Activated CD8-positive, alpha-beta T cell treated with anti-CD3 and anti-CD28 coated beads, Interleukin-2, amount 10 ng/mL, durations not matched to agents 7 days and 5 days (primary cell): ENCODE measurements around the gene GK. TPM values are rescaled to one million over a fixed set of nuclear protein-coding genes. Genes with fewer than 3 reads are reported as not detected.
A peak's percentile ranks its signal among the peaks of the same experiment; 100 is the strongest.
"Not testable (repeated sequence)": the region's sequence is repeated elsewhere in the genome, so short reads cannot be mapped to it uniquely, and the experiment has no call there.

ENCODE experiments used
- ATAC-seq: fragments of 150-1000 bp; cut with Tn5 transposase; one replicate; pipeline ENCODE4 v1.10.0; 2021; ENCODE audit warnings: moderate library complexity
- CTCF ChIA-PET: fragments of 350-600 bp; sonication (Branson Sonifier 250); formaldehyde crosslinking; loops from one replicate; lab custom pipeline; 2021; ENCODE audit warnings: antibody characterized with exemption; lab: Charles Lee
- POLR2A ChIA-PET: fragments of 350-600 bp; sonication (Branson Sonifier 250); formaldehyde crosslinking; loops from one replicate; lab custom pipeline; 2021; ENCODE audit warnings: antibody characterized with exemption; lab: Charles Lee
- DNase-seq: peaks from one replicate; pipeline ENCODE4 v3.0.0-alpha.2; 2020
- H3K27ac Mint-ChIP-seq: one replicate; pipeline ENCODE4 v1.8.0; 2021; ENCODE audit warnings: mild to moderate bottlenecking, mixed read lengths
- H3K27me3 Mint-ChIP-seq: one replicate; pipeline ENCODE4 v1.8.0; 2021; ENCODE audit warnings: low read depth, mixed read lengths
- H3K36me3 Mint-ChIP-seq: one replicate; pipeline ENCODE4 v1.8.0; 2021; ENCODE audit warnings: low read depth, mixed read lengths
- H3K4me1 Mint-ChIP-seq: one replicate; pipeline ENCODE4 v1.8.0; 2021; ENCODE audit warnings: low read depth, mixed read lengths
- H3K4me3 Mint-ChIP-seq: one replicate; pipeline ENCODE4 v1.8.0; 2021; ENCODE audit warnings: mild to moderate bottlenecking, mixed read lengths
- H3K9me3 Mint-ChIP-seq: one replicate; pipeline ENCODE4 v1.8.0; 2022; ENCODE audit warnings: mixed read lengths; ENCODE audit not compliant: insufficient read depth
- total RNA-seq, 2 experiments: library from RNA; stranded (reverse); gene quantifications; one replicate each; pipeline ENCODE4 v1.2.3, GENCODE V29; 2021

Gene GK
- total RNA-seq, 2 experiments from 2014 or later = 10.7 to 12.0 TPM

- CTCF ChIA-PET = interaction anchor here (1.0 kb wide), 1 partner anchor 8 kb away, joined by 5 read pairs; no protein-coding TSS in a partner anchor
- peaks cover 25% of the 10 kb centered on the region for H3K36me3 Mint-ChIP-seq
- H3K9me3 Mint-ChIP-seq = no peaks in the 10 kb centered on the region
- POLR2A ChIA-PET = interaction anchor here (1.1 kb wide), 1 partner anchor 60 kb away, joined by 4 read pairs; no protein-coding TSS in a partner anchor
- ATAC-seq = no peak
- H3K27ac Mint-ChIP-seq = peak overlapping the region; percentile 70
- H3K4me1 Mint-ChIP-seq = peaks cover 53% of the 10 kb centered on the region
- H3K4me3 Mint-ChIP-seq = no peak overlapping the region
- no peaks in the 10 kb centered on the region for H3K27me3 Mint-ChIP-seq
- no peak for DNase-seq
Measured at GRCh38 chrX:30714138-30714537, 60.9 kb downstream of the GK start.

- H3K4me1 Mint-ChIP-seq = peaks cover 47% of the 10 kb centered on the region
- no peak overlapping the region for H3K27ac Mint-ChIP-seq
- no peak for DNase-seq
- CTCF ChIA-PET = interaction anchor here (3.1 kb wide), 1 partner anchor 20 kb away, joined by 11 read pairs; no protein-coding TSS in a partner anchor
- no peak for ATAC-seq
- H3K36me3 Mint-ChIP-seq = peaks cover 25% of the 10 kb centered on the region
- H3K27me3 Mint-ChIP-seq = no peaks in the 10 kb centered on the region
- no peaks in the 10 kb centered on the region for H3K9me3 Mint-ChIP-seq
- no peak overlapping the region for H3K4me3 Mint-ChIP-seq
- POLR2A ChIA-PET = no interaction called here
Measured at GRCh38 chrX:30715976-30716375, 62.8 kb downstream of the GK start.

- Mint-ChIP-seq H3K27ac (no peak overlapping the region), H3K4me1 (no peaks in the 10 kb centered on the region), H3K4me3 (no peak overlapping the region), H3K27me3 (no peaks in the 10 kb centered on the region), H3K36me3 (peaks cover 3% of the 10 kb centered on the region), H3K9me3 (no peaks in the 10 kb centered on the region)
- DNase-seq (no peak), ATAC-seq (no peak)
- CTCF ChIA-PET = interaction anchor here (1.1 to 2.9 kb wide), 4 partner anchors 9 to 238 kb away, joined by 3 to 14 read pairs (median 8); no protein-coding TSS in a partner anchor
- POLR2A ChIA-PET = no interaction called here
Measured at GRCh38 chrX:30733852-30734660, 80.8 kb downstream of the GK start.

- CTCF ChIA-PET = interaction anchor here (1.1 to 2.9 kb wide), 8 partner anchors 8 to 237 kb away, joined by 3 to 16 read pairs (median 7); no protein-coding TSS in a partner anchor
- H3K27ac Mint-ChIP-seq = no peak overlapping the region
- ATAC-seq (no peak), DNase-seq (no peak)
- no peaks in the 10 kb centered on the region for H3K27me3 Mint-ChIP-seq
- no peaks in the 10 kb centered on the region for H3K4me1 Mint-ChIP-seq
- no peak overlapping the region for H3K4me3 Mint-ChIP-seq
- H3K9me3 Mint-ChIP-seq = no peaks in the 10 kb centered on the region
- H3K36me3 Mint-ChIP-seq = peaks cover 3% of the 10 kb centered on the region
- POLR2A ChIA-PET = interaction anchor here (0.9 kb wide), 1 partner anchor 8 kb away, joined by 3 read pairs; no protein-coding TSS in a partner anchor
Measured at GRCh38 chrX:30734782-30735181, 81.6 kb downstream of the GK start.

- Mint-ChIP-seq H3K4me1 (no peaks in the 10 kb centered on the region), H3K4me3 (no peak overlapping the region), H3K9me3 (no peaks in the 10 kb centered on the region), H3K27ac (no peak overlapping the region), H3K36me3 (peaks cover 3% of the 10 kb centered on the region), H3K27me3 (no peaks in the 10 kb centered on the region)
- ChIA-PET CTCF (interaction anchor here (0.6 to 2.9 kb wide), 28 partner anchors 9 to 236 kb away, joined by 3 to 16 read pairs (median 4); partner anchors contain the start of gene TAB3), POLR2A (interaction anchor here (1.2 kb wide), 1 partner anchor 154 kb away, joined by 4 read pairs; the partner anchor contains the start of gene TAB3)
- DNase-seq = peak; percentile 81
- ATAC-seq = peak; percentile 83
Measured at GRCh38 chrX:30735839-30736238, 82.6 kb downstream of the GK start.

GRCh38 chrX:30741545-30741944 lies 88.3 kb downstream of the GK start:
- DNase-seq (no peak), ATAC-seq (no peak)
- no peaks in the 10 kb centered on the region for H3K27me3 Mint-ChIP-seq
- CTCF ChIA-PET = no interaction called here
- H3K4me3 Mint-ChIP-seq = no peak overlapping the region
- H3K27ac Mint-ChIP-seq = no peak overlapping the region
- no peaks in the 10 kb centered on the region for H3K36me3 Mint-ChIP-seq
- POLR2A ChIA-PET = no interaction called here
- H3K9me3 Mint-ChIP-seq = no peaks in the 10 kb centered on the region
- H3K4me1 Mint-ChIP-seq = no peaks in the 10 kb centered on the region

GRCh38 chrX:30748342-30748960 lies 95.2 kb downstream of the GK start:
- DNase-seq (no peak), ATAC-seq (no peak)
- ChIA-PET POLR2A (no interaction called here), CTCF (interaction anchor here (1.1 kb wide), 1 partner anchor 12 kb away, joined by 4 read pairs; no protein-coding TSS in a partner anchor)
- H3K27ac Mint-ChIP-seq = no peak overlapping the region
- no peaks in the 10 kb centered on the region for H3K4me1 Mint-ChIP-seq
- H3K4me3 Mint-ChIP-seq = no peak overlapping the region
- H3K9me3 Mint-ChIP-seq = no peaks in the 10 kb centered on the region
- no peaks in the 10 kb centered on the region for H3K36me3 Mint-ChIP-seq
- no peaks in the 10 kb centered on the region for H3K27me3 Mint-ChIP-seq

- Mint-ChIP-seq H3K4me3 (no peak overlapping the region), H3K27me3 (no peaks in the 10 kb centered on the region), H3K36me3 (no peaks in the 10 kb centered on the region), H3K4me1 (no peaks in the 10 kb centered on the region), H3K9me3 (no peaks in the 10 kb centered on the region), H3K27ac (no peak overlapping the region)
- DNase-seq = no peak
- POLR2A ChIA-PET = no interaction called here
- CTCF ChIA-PET = no interaction called here
- ATAC-seq = no peak
Measured at GRCh38 chrX:30751497-30751896, 98.3 kb downstream of the GK start.

- Mint-ChIP-seq H3K27ac (no peak overlapping the region), H3K4me3 (no peak overlapping the region), H3K36me3 (no peaks in the 10 kb centered on the region), H3K4me1 (no peaks in the 10 kb centered on the region), H3K27me3 (no peaks in the 10 kb centered on the region), H3K9me3 (no peaks in the 10 kb centered on the region)
- DNase-seq (no peak), ATAC-seq (no peak)
- CTCF ChIA-PET = interaction anchor here (0.6 kb wide), 1 partner anchor 27 kb away, joined by 3 read pairs; no protein-coding TSS in a partner anchor
- POLR2A ChIA-PET = interaction anchor here (0.7 kb wide), 1 partner anchor 62 kb away, joined by 3 read pairs; no protein-coding TSS in a partner anchor
Measured at GRCh38 chrX:30762755-30763154, 109.5 kb downstream of the GK start.

- ATAC-seq, POLR2A ChIA-PET, H3K9me3 Mint-ChIP-seq, DNase-seq, H3K4me3 Mint-ChIP-seq, H3K36me3 Mint-ChIP-seq, H3K27ac Mint-ChIP-seq, H3K27me3 Mint-ChIP-seq, CTCF ChIA-PET, H3K4me1 Mint-ChIP-seq: not testable (repeated sequence)
Measured at GRCh38 chrX:30773764-30774163, 120.5 kb downstream of the GK start.

GRCh38 chrX:30777575-30777974 lies 124.4 kb downstream of the GK start:
- no peaks in the 10 kb centered on the region for H3K9me3 Mint-ChIP-seq
- DNase-seq (no peak), ATAC-seq (no peak)
- no peaks in the 10 kb centered on the region for H3K36me3 Mint-ChIP-seq
- POLR2A ChIA-PET = no interaction called here
- H3K27ac Mint-ChIP-seq = no peak overlapping the region
- CTCF ChIA-PET = no interaction called here
- no peak overlapping the region for H3K4me3 Mint-ChIP-seq
- no peaks in the 10 kb centered on the region for H3K27me3 Mint-ChIP-seq
- no peaks in the 10 kb centered on the region for H3K4me1 Mint-ChIP-seq
